Lower leg skin (tissue), 4 donors: ENCODE measurements around the gene APOBEC3F. TPM values are rescaled to one million over a fixed set of nuclear protein-coding genes. Genes with fewer than 3 reads are reported as not detected.
"Not testable (repeated sequence)": the region's sequence is repeated elsewhere in the genome, so short reads cannot be mapped to it uniquely, and the experiment has no call there.

Source experiments
- DNase-seq, 2 donors: peaks; one replicate each; pipeline ENCODE4 v3.0.0-alpha.2; 2019; ENCODE audit warnings: low spot score in 2 of 2
- H3K4me3 ChIP-seq: fragments of 200-600 bp; sonication (generic); 2 replicates; pipeline ENCODE4 v1.5.1; 2017; ENCODE audit warnings: mild to moderate bottlenecking, low read depth; ENCODE audit not compliant: poor library complexity, severe bottlenecking
- CTCF ChIP-seq, 3 donors: fragments of 450-650 bp; IDR thresholded peaks; one replicate each; pipeline ENCODE4 v1.5.1; 2016; ENCODE audit warnings: antibody characterized with exemption in 3 of 3, mild to moderate bottlenecking in 3 of 3, moderate library complexity in 2 of 3
- POLR2A ChIP-seq, 2 donors: fragments of 450-650 bp; IDR thresholded peaks; one replicate each; pipeline ENCODE4 v1.6.1; 2016 to 2017; ENCODE audit warnings: antibody characterized with exemption in 2 of 2, mild to moderate bottlenecking in 1 of 2, moderate library complexity in 1 of 2
- WGBS, 2 donors: methylation state at CpG; one replicate each; pipeline ENCODE4 v1.1.5; 2018; 5-methylcytosine and 5-hydroxymethylcytosine counted together
- intact Hi-C: fragments of 100-400 bp; cut with DNase I; formaldehyde crosslinking; loops from one replicate; pipeline ENCODE4 v1.15.0; 2023; ENCODE audit warnings: low total_unique reads
- total RNA-seq, 4 donors: library from RNA; depleted of rRNA; stranded (reverse); fragments of >200 nt; gene quantifications; one replicate each; pipeline ENCODE4 v1.1.0, GENCODE V29; 2016

The APOBEC3F gene
- total RNA-seq, 4 donors from 2014 or later, result 0.30 to 4.0 (median 0.86) TPM; not detected in 1

GRCh38 chr22:39017596-39018365, 22.9 kb upstream of the APOBEC3F start:
- TF ChIP-seq POLR2A (IDR thresholded peaks at IDR 0.05), result no peak
- no peak for TF ChIP-seq CTCF (IDR thresholded peaks at IDR 0.05)
- 76 to 78% methylated on average over 18 of the region's 18 CpGs for WGBS, 2 donors
- intact Hi-C loops, result no loop called here
- no peak for DNase-seq
- no peak overlapping the region for H3K4me3 ChIP-seq

- 44 to 52% methylated on average over 15 of the region's 15 CpGs for WGBS, 2 donors
- intact Hi-C loops, DNase-seq, H3K4me3 ChIP-seq: not testable (repeated sequence)
Measured at GRCh38 chr22:39020021-39020651, 20.5 kb upstream of the APOBEC3F start.

- no peak for DNase-seq
- TF ChIP-seq CTCF (IDR thresholded peaks at IDR 0.05), result no peak
- no peak for TF ChIP-seq POLR2A (IDR thresholded peaks at IDR 0.05)
- intact Hi-C loops, result no loop called here
- peak overlapping the region; percentile 3 for H3K4me3 ChIP-seq
- 63 to 75% methylated on average over 9 of the region's 9 CpGs for WGBS, 2 donors
Measured at GRCh38 chr22:39021552-39022250, 19.0 kb upstream of the APOBEC3F start.

DNA sequence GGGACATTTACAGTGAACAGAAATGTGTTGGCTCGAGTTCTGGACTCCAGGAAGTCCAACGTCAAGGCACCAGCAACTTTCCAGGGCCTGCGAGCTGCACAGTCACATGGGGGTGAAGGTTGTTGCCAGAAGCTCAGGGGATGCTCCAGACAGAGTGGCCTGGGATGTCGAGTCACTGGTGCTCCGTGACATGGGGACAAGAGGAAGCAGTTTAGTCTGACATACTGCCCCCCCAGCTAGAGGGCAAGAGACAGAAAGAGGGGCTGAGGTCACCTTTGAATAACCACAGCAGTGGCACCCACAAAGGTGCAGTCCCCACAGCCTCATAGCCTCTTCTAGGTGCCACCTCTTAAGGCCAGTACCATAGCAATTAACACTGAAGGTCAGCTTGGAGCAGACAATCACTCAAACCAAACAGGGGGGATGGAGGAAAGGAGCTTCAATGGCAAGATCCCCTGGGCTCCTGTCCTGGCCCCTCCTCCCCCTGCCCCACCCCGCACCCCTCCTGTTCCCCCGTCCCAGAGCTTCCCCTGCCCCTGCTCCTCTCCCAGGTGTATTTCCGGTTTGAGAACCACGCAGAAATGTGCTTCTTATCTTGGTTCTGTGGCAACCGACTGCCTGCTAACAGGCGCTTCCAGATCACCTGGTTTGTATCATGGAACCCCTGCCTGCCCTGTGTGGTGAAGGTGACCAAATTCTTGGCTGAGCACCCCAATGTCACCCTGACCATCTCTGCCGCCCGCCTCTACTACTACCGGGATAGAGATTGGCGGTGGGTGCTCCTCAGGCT, 15.9 kb upstream of the APOBEC3F start:
- intact Hi-C loops, result no loop called here
- H3K4me3 ChIP-seq, result no peak overlapping the region
- TF ChIP-seq CTCF (IDR thresholded peaks at IDR 0.05), result no peak
- no peak for TF ChIP-seq POLR2A (IDR thresholded peaks at IDR 0.05)
- no peak for DNase-seq
- 80 to 86% methylated on average over 15 of the region's 15 CpGs for WGBS, 2 donors

DNA sequence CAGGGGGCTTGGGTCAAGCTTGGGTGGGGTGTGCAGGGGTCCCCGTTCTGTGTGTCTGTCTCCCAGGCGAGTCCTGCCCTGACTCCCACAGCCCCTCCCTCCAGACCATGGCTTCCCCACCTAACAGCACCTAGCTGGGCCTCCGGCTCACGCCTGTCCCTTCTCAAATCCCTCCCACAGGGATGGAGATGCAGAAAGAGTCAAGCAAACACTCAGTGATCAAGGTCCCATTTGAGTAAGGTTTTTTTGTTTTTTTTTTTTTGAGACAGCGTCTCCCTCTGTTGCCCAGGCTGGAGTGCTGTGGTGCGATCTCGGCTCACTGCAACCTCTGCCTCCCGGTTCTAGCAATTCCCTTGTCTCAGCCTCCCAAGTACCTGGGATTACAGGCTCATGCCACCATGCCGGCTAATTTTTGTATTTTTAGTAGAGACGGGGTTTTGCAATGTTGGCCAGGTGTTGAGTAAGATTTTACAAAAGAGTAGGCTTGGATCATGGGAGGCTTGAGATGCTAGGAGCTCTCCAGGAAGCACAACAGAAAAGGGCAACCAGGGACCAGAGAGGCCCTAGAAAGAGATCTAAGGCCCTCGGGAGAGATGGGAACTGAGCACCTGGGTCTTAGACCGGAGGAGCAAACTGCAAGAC, 14.0 kb upstream of the APOBEC3F start:
- TF ChIP-seq POLR2A (IDR thresholded peaks at IDR 0.05) (no peak), CTCF (IDR thresholded peaks at IDR 0.05) (no peak)
- H3K4me3 ChIP-seq, result no peak overlapping the region
- intact Hi-C loops, result no loop called here
- DNase-seq, result no peak
- WGBS, 2 donors, result 87 to 89% methylated on average over 12 of the region's 12 CpGs
